ENCODE measurements around the gene ZNF80.
A peak's percentile ranks its signal among the peaks of the same experiment; 100 is the strongest.

The ZNF80 gene

GRCh38 chr3:114218578-114219185 is 18.7 kb downstream of the ZNF80 start:
- DNase-seq, result no peak

DNA sequence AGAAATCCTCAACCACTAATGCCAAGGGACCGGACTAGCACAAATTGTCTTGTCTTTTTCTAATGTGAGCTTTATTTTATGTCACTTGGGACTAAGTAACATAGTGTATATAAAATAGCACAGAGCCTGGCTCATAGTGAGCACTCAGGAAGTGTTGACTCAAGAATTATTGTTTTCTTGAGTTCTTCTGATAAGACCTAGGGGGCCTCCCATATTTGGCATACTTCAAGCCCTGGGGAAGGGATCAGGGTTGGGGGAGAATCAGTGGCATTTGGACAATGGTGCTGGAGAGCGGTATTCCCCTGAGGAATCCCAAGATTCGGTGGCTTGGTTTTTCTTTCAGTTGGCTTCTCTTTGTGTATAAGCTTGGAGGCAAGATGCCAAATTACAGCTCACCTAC is 19.4 kb downstream of the ZNF80 start:
- no peak for DNase-seq

DNA sequence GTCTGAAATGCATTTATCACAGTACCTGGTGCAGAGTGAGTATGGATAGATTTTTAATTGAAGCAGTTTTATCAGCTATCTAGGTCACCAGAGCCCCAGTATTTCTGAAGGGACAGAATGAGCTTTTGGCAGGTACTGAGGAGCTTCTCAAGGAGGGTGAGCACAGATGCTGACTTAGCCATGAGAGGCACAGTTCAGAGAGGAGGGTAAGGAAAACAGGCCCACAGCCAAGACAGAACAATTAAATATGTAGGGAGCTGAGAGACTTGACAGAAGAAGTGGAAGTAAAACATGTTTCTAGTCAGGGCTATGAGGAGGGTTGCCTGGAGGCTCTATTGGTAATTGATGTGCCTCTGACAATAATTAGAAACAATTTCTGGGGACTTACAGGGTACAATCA is 20.1 kb downstream of the ZNF80 start:
- no peak for DNase-seq

- DNase-seq, result no peak
Observed at GRCh38 chr3:114216186-114216970, 21.0 kb downstream of the ZNF80 start.

GRCh38 chr3:114214542-114215341 is 22.6 kb downstream of the ZNF80 start:
- no peak for DNase-seq

GRCh38 chr3:114213627-114214541 is 23.5 kb downstream of the ZNF80 start:
- peak; percentile 77 for DNase-seq

DNA sequence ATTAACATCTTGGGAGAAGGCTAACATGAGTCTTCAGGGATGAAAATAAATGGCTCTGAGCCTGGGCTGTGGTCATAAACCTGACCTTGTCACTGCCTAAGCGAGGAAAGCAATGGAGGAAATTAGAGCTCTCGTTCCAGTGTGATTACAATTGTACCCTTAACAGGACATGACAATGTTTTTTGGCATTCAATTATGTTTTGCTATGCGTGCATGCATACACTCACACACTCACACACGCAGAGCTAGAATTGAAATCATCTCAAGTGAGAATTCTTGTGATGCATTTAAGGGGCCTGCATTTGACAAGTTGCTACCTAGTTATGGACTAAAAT is 24.1 kb downstream of the ZNF80 start:
- DNase-seq, result no peak

- DNase-seq, result no peak
Observed at GRCh38 chr3:114212646-114213045, 24.7 kb downstream of the ZNF80 start.

- DNase-seq, result no peak
Observed at GRCh38 chr3:114207768-114208167, 29.6 kb downstream of the ZNF80 start.

GRCh38 chr3:114206342-114206741 is 31.0 kb downstream of the ZNF80 start:
- DNase-seq, result no peak

DNA sequence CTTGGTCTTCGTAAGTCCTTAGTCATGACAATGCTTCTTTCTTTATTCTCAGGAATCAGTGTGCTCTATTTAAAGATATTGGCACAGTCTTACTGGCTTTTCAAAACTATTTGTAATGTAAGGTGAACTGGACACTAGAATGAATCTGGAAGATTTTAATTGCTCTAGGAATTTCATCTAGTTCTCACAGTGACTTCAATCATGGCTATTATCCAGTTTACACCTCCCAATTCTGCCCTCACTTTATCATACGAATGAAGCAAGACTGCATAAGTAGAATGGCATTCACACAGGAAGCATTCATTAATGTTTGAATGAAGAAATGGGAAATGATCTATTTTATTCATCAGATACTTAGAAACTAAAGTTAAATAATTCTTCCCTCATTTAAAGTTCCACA is 31.8 kb downstream of the ZNF80 start:
- DNase-seq, result no peak

- no peak for DNase-seq
Observed at GRCh38 chr3:114194750-114195149, 42.6 kb downstream of the ZNF80 start.

GRCh38 chr3:114192136-114192535 is 45.2 kb downstream of the ZNF80 start:
- no peak for DNase-seq

- DNase-seq, result no peak
Observed at GRCh38 chr3:114186501-114186900, 50.9 kb downstream of the ZNF80 start.
